Astrocyte of the cerebellum (primary cell): ENCODE measurements around the gene RAB5IF.

Experiments used
- DNase-seq: peaks from one replicate; pipeline ENCODE4 v3.0.0-alpha.2; 2011; ENCODE audit warnings: low read depth
- H3K4me3 ChIP-seq: 2 replicates; pipeline ENCODE4 v1.5.1; 2011; ENCODE audit warnings: mild to moderate bottlenecking, low read depth, low read length, moderate library complexity
- CTCF ChIP-seq: IDR thresholded peaks from 2 replicates; pipeline ENCODE4 v1.5.1; 2012; ENCODE audit warnings: low read length, low read depth, moderate library complexity, mild to moderate bottlenecking; ENCODE audit errors: missing control alignments
- in situ Hi-C: cut with HindIII; loops from 2 replicates; pipeline ENCODE4 v1.10.0; 2017; ENCODE audit warnings: low sequenced_read_pairs

RAB5IF gene

GRCh38 chr20:36647196-36648121 lies 41.9 kb downstream of the RAB5IF start:
- no peak for DNase-seq
- in situ Hi-C loops = no loop called here
- no peak for TF ChIP-seq CTCF
- H3K4me3 ChIP-seq = no peak overlapping the region

GRCh38 chr20:36653456-36653855 lies 47.9 kb downstream of the RAB5IF start:
- no peak overlapping the region for H3K4me3 ChIP-seq
- DNase-seq = no peak
- TF ChIP-seq CTCF = no peak
- in situ Hi-C loops = no loop called here

- TF ChIP-seq CTCF = no peak
- no peak overlapping the region for H3K4me3 ChIP-seq
- DNase-seq = no peak
- in situ Hi-C loops = no loop called here
Measured at GRCh38 chr20:36654506-36654905, 48.9 kb downstream of the RAB5IF start.

GRCh38 chr20:36655004-36655403 lies 49.4 kb downstream of the RAB5IF start:
- TF ChIP-seq CTCF = no peak
- in situ Hi-C loops = no loop called here

GRCh38 chr20:36656733-36657132 lies 51.2 kb downstream of the RAB5IF start:
- no peak for TF ChIP-seq CTCF
- no peak for DNase-seq
- H3K4me3 ChIP-seq = no peak overlapping the region
- in situ Hi-C loops = no loop called here

More at GRCh38 chr20:36655004-36655403, 49.4 kb downstream of the RAB5IF start:
- no peak for DNase-seq
- no peak overlapping the region for H3K4me3 ChIP-seq

GRCh38 chr20:36658300-36658699 lies 52.7 kb downstream of the RAB5IF start:
- in situ Hi-C loops = no loop called here

More at GRCh38 chr20:36658300-36658699, 52.7 kb downstream of the RAB5IF start:
- TF ChIP-seq CTCF = no peak
- no peak for DNase-seq
- no peak overlapping the region for H3K4me3 ChIP-seq
